ENCODE measurements around the gene TUBGCP6. TPM values are rescaled to one million over a fixed set of nuclear protein-coding genes. Genes with fewer than 3 reads are reported as not detected.

TUBGCP6 gene
- total RNA-seq, 2 donors from 2014 or later: 52.3 to 80.1 TPM

DNA sequence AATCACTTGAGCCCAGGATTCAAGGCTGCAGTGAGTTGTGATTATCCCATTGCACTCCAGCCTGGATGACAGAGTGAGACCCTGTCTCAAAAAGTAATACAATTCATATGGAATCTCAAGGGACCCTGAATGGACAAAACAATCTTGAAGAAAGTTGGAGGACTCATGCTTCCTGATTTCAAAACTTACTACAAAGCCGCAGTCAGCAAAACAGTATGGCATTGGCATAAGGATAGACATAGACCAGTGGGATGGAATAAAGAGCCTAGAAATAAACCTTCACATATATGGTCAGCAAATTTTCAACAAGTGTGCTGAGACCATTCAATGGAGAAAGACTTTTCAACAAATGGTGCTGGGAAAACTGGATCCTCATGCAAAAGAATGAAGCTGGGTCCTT is 41.5 kb downstream of the TUBGCP6 start:
- H3K36me3 ChIP-seq: peaks cover 15% of the 10 kb centered on the region
- ATAC-seq (ENCODE audit: insufficient number of reproducible peaks, low FRiP score, low read depth): no peak
- H3K27me3 ChIP-seq (replicated peaks; ENCODE audit: insufficient read depth): no peaks in the 10 kb centered on the region
- H3K4me3 ChIP-seq: no peak overlapping the region
- peaks cover 17 to 28% of the 10 kb centered on the region in 2 donors for H3K4me1 ChIP-seq (ENCODE audit: control insufficient read depth in 1 of 2, low read depth in 2 of 2)
- TF ChIP-seq, protein P1, sequence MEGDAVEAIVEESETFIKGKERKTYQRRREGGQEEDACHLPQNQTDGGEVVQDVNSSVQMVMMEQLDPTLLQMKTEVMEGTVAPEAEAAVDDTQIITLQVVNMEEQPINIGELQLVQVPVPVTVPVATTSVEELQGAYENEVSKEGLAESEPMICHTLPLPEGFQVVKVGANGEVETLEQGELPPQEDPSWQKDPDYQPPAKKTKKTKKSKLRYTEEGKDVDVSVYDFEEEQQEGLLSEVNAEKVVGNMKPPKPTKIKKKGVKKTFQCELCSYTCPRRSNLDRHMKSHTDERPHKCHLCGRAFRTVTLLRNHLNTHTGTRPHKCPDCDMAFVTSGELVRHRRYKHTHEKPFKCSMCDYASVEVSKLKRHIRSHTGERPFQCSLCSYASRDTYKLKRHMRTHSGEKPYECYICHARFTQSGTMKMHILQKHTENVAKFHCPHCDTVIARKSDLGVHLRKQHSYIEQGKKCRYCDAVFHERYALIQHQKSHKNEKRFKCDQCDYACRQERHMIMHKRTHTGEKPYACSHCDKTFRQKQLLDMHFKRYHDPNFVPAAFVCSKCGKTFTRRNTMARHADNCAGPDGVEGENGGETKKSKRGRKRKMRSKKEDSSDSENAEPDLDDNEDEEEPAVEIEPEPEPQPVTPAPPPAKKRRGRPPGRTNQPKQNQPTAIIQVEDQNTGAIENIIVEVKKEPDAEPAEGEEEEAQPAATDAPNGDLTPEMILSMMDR (IDR thresholded peaks at IDR 0.05): no peak
- no peaks in the 10 kb centered on the region for H3K9me3 ChIP-seq
- H3K27ac ChIP-seq: no peak overlapping the region
- no peak for DNase-seq (ENCODE audit: low spot score)

DNA sequence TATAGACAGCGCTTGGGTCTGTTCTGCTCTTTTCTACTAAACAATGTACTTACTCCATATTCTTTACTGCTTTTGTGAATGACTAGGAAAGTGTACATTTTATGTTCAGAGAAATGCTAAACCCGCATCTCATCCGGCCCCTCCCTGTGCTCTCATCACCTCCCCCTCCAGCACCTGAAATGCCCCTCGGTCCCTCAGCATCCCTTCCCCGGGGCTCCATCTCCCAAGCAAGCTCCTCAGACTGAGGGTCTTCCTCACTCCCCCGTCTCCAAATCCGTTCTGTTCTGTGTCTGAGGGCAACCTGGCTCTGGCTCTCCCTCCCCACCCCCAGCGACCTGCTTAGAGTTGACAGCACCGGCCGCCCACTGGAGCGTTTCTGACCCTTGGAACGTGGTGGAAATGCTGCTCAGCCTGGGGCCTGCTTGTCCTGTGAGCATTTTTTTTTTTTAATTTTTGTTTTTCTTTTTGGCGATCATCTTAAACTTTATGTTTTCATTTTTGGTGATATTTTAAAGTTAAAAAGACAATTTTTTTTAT is 42.6 kb downstream of the TUBGCP6 start:
- H3K36me3 ChIP-seq: peaks cover 9% of the 10 kb centered on the region
- no peaks in the 10 kb centered on the region for H3K9me3 ChIP-seq
- peak overlapping the region; percentile 97 for H3K4me3 ChIP-seq
- DNase-seq (ENCODE audit: low spot score): no peak
- no peak overlapping the region for H3K27ac ChIP-seq
- H3K27me3 ChIP-seq (replicated peaks; ENCODE audit: insufficient read depth): no peaks in the 10 kb centered on the region
- no peak for ATAC-seq (ENCODE audit: insufficient number of reproducible peaks, low FRiP score, low read depth)
- H3K4me1 ChIP-seq (ENCODE audit: control insufficient read depth in 1 of 2, low read depth in 2 of 2): peaks cover 17 to 28% of the 10 kb centered on the region in 2 donors
- TF ChIP-seq, protein P1 (IDR thresholded peaks at IDR 0.05): no peak

DNA sequence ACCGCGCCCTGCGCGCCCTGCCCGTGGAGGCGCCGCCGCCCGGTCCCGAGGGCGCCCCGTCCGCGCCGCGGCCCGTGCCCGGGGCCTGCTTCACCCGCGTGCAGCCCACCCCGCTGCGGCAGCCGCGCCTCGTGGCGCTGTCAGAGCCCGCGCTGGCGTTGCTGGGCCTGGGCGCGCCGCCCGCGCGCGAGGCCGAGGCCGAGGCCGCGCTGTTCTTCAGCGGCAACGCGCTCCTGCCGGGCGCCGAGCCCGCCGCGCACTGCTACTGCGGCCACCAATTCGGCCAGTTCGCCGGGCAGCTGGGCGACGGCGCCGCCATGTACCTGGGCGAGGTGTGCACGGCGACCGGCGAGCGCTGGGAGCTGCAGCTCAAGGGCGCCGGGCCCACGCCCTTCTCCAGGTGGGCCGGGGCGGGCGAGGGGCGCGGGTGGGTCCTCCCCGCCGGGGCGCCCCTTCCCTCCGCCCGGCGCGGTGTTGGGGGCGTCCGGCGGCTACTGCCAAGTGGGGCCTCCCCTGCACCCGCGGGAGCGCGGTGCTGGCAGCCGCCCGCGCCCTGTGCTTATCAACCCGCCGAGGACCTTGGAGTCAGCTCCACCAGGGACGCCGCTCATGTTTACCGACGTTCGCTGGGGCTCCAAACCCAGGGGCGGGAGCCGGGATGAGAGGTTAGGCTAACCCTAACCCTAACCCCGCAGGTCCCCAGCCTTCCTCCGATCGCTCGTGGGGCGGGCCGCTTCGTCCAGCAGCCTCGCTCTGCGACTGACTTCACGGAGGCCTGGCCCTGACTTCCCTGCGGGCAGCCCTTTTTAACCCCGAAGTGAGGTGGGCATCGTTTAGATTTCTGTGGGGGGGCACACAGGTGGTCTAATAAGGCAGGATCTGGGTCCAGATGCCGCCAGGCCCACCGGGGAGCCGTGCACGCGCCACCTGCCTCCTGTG is 43.4 kb downstream of the TUBGCP6 start:
- ATAC-seq (ENCODE audit: insufficient number of reproducible peaks, low FRiP score, low read depth) (peak; percentile 9), DNase-seq (ENCODE audit: low spot score) (no peak)
- Histone ChIP-seq H3K36me3 (peaks cover 3% of the 10 kb centered on the region), H3K4me1 (ENCODE audit: control insufficient read depth in 1 of 2, low read depth in 2 of 2) (peaks cover 17 to 28% of the 10 kb centered on the region in 2 donors), H3K27ac (peak overlapping the region in 1 of 2 donors; percentile 83), H3K4me3 (peak overlapping the region; percentile 97), H3K9me3 (no peaks in the 10 kb centered on the region), H3K27me3 (replicated peaks; ENCODE audit: insufficient read depth) (no peaks in the 10 kb centered on the region)
- TF ChIP-seq, protein P1 (IDR thresholded peaks at IDR 0.05): no peak

DNA sequence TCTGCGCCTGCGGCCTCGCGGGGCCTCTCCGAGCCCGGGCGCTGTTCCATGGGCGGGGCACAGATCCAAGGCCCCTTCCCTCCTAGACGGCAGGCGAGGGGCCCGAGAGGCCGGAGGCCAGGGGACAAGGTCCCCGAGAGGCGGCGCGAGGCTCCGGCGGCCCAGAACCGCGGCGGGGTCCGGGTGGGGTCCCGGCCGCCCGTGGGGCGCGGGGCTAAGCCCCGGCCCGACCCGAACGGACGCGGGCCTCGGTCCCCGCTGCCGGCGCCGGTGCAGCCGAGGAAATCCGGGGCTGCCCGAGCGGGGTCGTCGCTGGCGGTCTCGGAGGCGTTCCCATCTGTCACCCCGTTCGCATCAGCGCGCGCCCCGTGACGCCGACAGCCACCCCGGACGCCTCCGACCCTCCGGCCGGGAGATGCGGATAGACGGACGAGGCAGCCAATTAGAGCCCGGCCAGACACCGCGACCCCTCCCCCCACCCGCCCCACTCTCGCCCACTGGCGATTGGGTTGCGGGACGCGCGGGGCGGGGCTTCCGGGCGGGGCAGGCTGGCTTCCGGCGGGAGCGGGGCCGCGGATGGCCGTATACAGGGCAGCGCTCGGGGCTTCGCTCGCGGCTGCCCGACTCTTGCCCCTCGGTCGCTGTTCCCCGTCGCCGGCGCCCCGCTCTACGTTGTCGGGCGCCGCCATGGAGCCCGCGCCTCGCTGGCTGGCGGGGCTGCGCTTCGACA is 44.2 kb downstream of the TUBGCP6 start, which contains the start of gene SELENOO:
Gene SELENOO (plus strand): TSS at position 551 of the 730 bp plus-strand sequence. CDS start 26 bp downstream, at position 577.
- TF ChIP-seq, protein P1 (IDR thresholded peaks at IDR 0.05): no peak
- Histone ChIP-seq H3K4me1 (ENCODE audit: control insufficient read depth in 1 of 2, low read depth in 2 of 2) (peaks cover 17 to 28% of the 10 kb centered on the region in 2 donors), H3K36me3 (no peaks in the 10 kb centered on the region), H3K4me3 (peak within 1 kb of the TSS; percentile 97), H3K27me3 (replicated peaks; ENCODE audit: insufficient read depth) (no peaks in the 10 kb centered on the region), H3K27ac (peak within 1 kb of the TSS; percentile 68 to 83), H3K9me3 (no peaks in the 10 kb centered on the region)
- peak; percentile 52 for DNase-seq (ENCODE audit: low spot score)
- ATAC-seq (ENCODE audit: insufficient number of reproducible peaks, low FRiP score, low read depth): peak; percentile 75

All from thoracic aorta (tissue), 2 donors.